Naive thymus-derived CD4-positive, alpha-beta T cell (primary cell): ENCODE data around the gene MATN1. TPM values are rescaled to one million over a fixed set of nuclear protein-coding genes. Genes with fewer than 3 reads are reported as not detected.

Source experiments
- ATAC-seq: fragments of 150-1000 bp; cut with Tn5 transposase; 2 replicates; pipeline ENCODE4 v1.10.0; 2021; ENCODE audit warnings: mild to moderate bottlenecking, moderate library complexity
- CTCF ChIA-PET: fragments of 350-600 bp; sonication (Branson Sonifier 250); formaldehyde crosslinking; loops from one replicate; lab custom pipeline; 2021; ENCODE audit warnings: antibody characterized with exemption; lab: Charles Lee
- POLR2A ChIA-PET: fragments of 350-600 bp; sonication (Branson Sonifier 250); formaldehyde crosslinking; loops from one replicate; lab custom pipeline; 2021; ENCODE audit warnings: antibody characterized with exemption, inconsistent platforms; lab: Charles Lee
- DNase-seq, 9 donors: peaks; one replicate each; pipeline versions ENCODE4 v3.0.0 to v3.0.0-alpha.2; 2020 to 2022; ENCODE audit warnings: mixed read lengths in 1 of 9
- H3K27ac ChIP-seq: one replicate; pipeline ENCODE4 v1.7.0; 2013; ENCODE audit warnings: mild to moderate bottlenecking, low read depth, low read length, moderate library complexity
- H3K27me3 ChIP-seq, 2 donors: one replicate each; pipeline ENCODE4 v1.7.0; 2013; ENCODE audit warnings: low read length in 2 of 2, mild to moderate bottlenecking in 2 of 2, moderate library complexity in 2 of 2; ENCODE audit not compliant: control insufficient read depth in 2 of 2, insufficient read depth in 2 of 2
- H3K36me3 ChIP-seq, 3 experiments: 1 replicate in 2 of 3; 2 replicates in 1 of 3; pipeline ENCODE4 v1.7.0; 2013; ENCODE audit warnings: low read length in 3 of 3, mild to moderate bottlenecking in 3 of 3, moderate library complexity in 1 of 3; ENCODE audit not compliant: insufficient read depth in 3 of 3, control insufficient read depth in 2 of 3
- H3K4me1 ChIP-seq, 2 donors: one replicate each; pipeline ENCODE4 v1.7.0; 2013; ENCODE audit warnings: low read length in 2 of 2, mild to moderate bottlenecking in 2 of 2, moderate library complexity in 1 of 2; ENCODE audit not compliant: control insufficient read depth in 2 of 2, insufficient read depth in 2 of 2
- H3K4me3 ChIP-seq: 2 replicates; pipeline ENCODE4 v1.7.0; 2013; ENCODE audit warnings: mild to moderate bottlenecking, low read length
- H3K9me3 ChIP-seq, 3 experiments: 1 replicate in 2 of 3; 2 replicates in 1 of 3; pipeline ENCODE4 v1.7.0; 2013; ENCODE audit warnings: low read length in 3 of 3; ENCODE audit not compliant: control insufficient read depth in 2 of 3
- H3K27ac Mint-ChIP-seq, 9 donors: one replicate each; pipeline ENCODE4 v1.8.0; 2020 to 2022; ENCODE audit warnings: mixed read lengths in 9 of 9, mild to moderate bottlenecking in 8 of 9, moderate library complexity in 5 of 9, inconsistent platforms in 2 of 9
- H3K27me3 Mint-ChIP-seq, 5 donors: one replicate each; pipeline ENCODE4 v1.8.0; 2021 to 2022; ENCODE audit warnings: mixed read lengths in 5 of 5, mild to moderate bottlenecking in 1 of 5
- H3K36me3 Mint-ChIP-seq, 5 donors: one replicate each; pipeline ENCODE4 v1.8.0; 2020 to 2022; ENCODE audit warnings: mixed read lengths in 5 of 5, mild to moderate bottlenecking in 3 of 5, inconsistent platforms in 1 of 5
- H3K4me1 Mint-ChIP-seq, 7 donors: one replicate each; pipeline ENCODE4 v1.8.0; 2020 to 2022; ENCODE audit warnings: mixed read lengths in 7 of 7, mild to moderate bottlenecking in 3 of 7, inconsistent platforms in 1 of 7
- H3K4me3 Mint-ChIP-seq, 10 donors: one replicate each; pipeline ENCODE4 v1.8.0; 2020 to 2022; ENCODE audit warnings: mild to moderate bottlenecking in 10 of 10, mixed read lengths in 10 of 10, moderate library complexity in 6 of 10, inconsistent platforms in 2 of 10
- H3K9me3 Mint-ChIP-seq, 11 donors: one replicate each; pipeline ENCODE4 v1.8.0; 2020 to 2022; ENCODE audit warnings: mixed read lengths in 11 of 11, mild to moderate bottlenecking in 4 of 11, inconsistent platforms in 1 of 11, moderate library complexity in 1 of 11
- intact Hi-C, 2 donors: fragments of 100-400 bp; cut with micrococcal nuclease; formaldehyde crosslinking; loops; one replicate each; pipeline ENCODE4 v1.15.1; 2023
- polyA plus RNA-seq, 2 donors: library from polyadenylated mRNA; unstranded; fragments of 300-500 nt; fragmentation: Illumina TruSeq; gene quantifications; one replicate each; pipeline ENCODE4 v1.2.3, GENCODE V29; 2021
- total RNA-seq, 6 experiments: library from RNA in 5 of 6; stranded (reverse) in 5 of 6; gene quantifications; 1 replicate in 5 of 6; 2 replicates in 1 of 6; pipeline ENCODE4 v1.2.3 and lab custom pipeline; 2021 to 2026

MATN1 gene
- total and polyA plus RNA-seq, 7 experiments from 2014 or later = 0.08 to 3.6 (median 0.22) TPM; not detected in 2

DNA sequence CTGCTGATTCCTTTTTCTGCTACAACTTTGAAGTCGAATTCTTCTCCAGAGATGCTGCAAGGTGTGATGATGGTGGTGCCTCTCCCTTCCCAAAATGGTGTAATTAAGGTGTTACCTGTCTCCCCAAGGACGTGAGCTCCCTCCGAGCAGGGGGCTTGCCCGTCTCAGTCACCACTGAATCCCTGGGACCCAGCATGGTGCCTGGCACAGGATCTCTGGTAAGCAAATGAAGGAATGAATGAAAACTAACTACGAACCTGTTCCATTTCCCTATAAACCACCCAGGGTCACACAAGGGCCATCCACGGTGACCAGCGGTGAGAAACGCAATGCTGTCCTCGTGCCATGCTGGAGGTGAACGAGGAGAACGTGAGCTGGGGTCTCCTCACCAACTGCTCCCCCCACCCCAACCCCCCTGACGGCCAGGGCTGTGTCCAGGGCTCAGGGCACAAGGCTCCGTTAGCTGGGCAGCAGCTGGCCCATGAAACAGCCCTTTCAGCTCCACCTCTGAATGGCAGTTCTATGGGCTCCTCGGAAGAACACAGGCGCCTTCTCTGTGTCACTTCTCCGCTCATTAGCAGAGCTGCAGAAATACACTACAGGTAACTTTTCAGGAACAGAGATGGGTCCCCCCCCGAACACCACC is 2.2 kb upstream of the MATN1 start:
- H3K9me3 ChIP-seq = no peaks in the 10 kb centered on the region
- intact Hi-C loops = no loop called here
- Mint-ChIP-seq H3K36me3 (peaks cover 0 to 20% (median 3%) of the 10 kb centered on the region in 5 donors), H3K27me3 (no peaks in the 10 kb centered on the region), H3K27ac (peak overlapping the region in 7 of 9 donors; percentile 25 to 80 (median 58)), H3K9me3 (peaks cover 0 to 2% (median 0%) of the 10 kb centered on the region in 11 donors), H3K4me1 (peaks cover 7 to 42% (median 27%) of the 10 kb centered on the region in 7 donors), H3K4me3 (peak overlapping the region in 1 of 10 donors; percentile 12)
- no peaks in the 10 kb centered on the region for H3K27me3 ChIP-seq
- POLR2A ChIA-PET = interaction anchor here (1.6 to 42.4 kb wide), 2 partner anchors 30 to 54 kb away, joined by 7 to 1281 read pairs; partner anchors contain the start of gene LAPTM5
- peaks cover 0 to 68% (median 7%) of the 10 kb centered on the region in 3 experiments for H3K36me3 ChIP-seq
- ATAC-seq (no peak), DNase-seq (no peak)
- H3K4me3 ChIP-seq = no peak overlapping the region
- peaks cover 0 to 23% of the 10 kb centered on the region in 2 donors for H3K4me1 ChIP-seq
- CTCF ChIA-PET = interaction anchor here (0.6 to 6.1 kb wide), 5 partner anchors 17 to 634 kb away, joined by 3 to 55 read pairs (median 6); no protein-coding TSS in a partner anchor
- no peak overlapping the region for H3K27ac ChIP-seq

DNA sequence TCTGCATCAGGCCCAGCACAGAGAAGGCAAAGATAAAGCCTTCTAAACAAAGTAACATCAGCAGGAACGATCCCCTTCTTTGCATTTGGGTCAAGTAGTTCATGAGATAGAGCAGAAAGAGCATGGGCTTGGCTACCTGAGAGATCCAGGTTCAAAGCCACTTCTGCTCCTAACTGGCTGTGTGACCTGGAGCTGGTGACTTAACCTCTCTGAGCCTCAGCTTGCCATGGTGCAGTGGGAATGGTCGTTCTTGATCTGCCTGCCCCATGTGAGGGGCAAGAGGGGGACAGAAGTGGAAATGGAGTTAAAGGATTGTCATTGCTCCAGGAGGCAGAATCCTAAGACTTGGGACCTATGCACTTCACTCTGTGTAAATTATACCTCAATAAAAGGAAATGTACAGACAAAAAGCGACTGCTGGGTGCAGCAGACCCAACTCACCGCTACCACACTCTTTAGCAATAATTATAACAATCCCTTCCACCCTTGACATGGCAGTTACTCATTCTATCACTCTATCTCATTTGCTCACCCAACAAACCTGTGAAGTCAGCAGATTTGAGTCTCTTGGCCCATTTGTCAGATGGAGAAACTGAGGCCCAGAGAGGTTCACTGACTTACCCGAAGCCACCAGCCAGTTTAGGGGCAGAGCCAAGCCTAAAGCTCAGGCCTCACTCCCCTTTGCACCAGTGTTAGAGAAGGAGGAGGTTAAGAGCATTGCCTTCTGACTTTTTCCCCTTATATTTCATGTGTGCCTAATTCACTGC is 1.5 kb upstream of the MATN1 start:
- H3K4me1 Mint-ChIP-seq = peaks cover 11 to 47% (median 34%) of the 10 kb centered on the region in 7 donors

DNA sequence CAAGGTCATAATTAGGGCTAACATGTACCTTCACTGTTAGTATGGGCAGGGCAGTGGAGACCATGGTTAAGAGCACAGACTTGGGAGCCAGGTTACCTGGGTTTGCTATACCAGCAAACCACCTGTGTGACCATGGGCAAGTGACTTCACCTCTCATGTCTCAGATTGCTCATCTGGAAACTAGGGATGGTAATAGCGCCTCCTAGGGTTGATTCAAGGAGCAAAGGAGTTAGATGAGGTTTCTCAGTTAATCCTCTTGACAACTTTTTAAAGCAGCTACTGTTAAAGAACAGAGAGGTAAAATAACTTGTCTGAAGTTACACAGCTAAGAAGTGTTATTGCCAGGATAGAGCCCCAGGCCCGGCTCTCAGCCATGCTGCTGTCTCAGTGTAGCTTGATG is 790 bp upstream of the MATN1 start:
- Histone ChIP-seq H3K4me3 (no peak overlapping the region), H3K4me1 (peaks cover 10 to 37% of the 10 kb centered on the region in 2 donors), H3K36me3 (peaks cover 0 to 63% (median 7%) of the 10 kb centered on the region in 3 experiments), H3K9me3 (no peaks in the 10 kb centered on the region), H3K27me3 (no peaks in the 10 kb centered on the region), H3K27ac (no peak overlapping the region)
- ChIA-PET CTCF (interaction anchor here (0.9 to 6.1 kb wide), 3 partner anchors 19 to 78 kb away, joined by 3 to 55 read pairs (median 6); no protein-coding TSS in a partner anchor), POLR2A (interaction anchor here (0.6 to 42.4 kb wide), 3 partner anchors 31 to 260 kb away, joined by 4 to 1281 read pairs (median 7); partner anchors contain the start of gene LAPTM5)
- ATAC-seq (no peak), DNase-seq (no peak)
- Mint-ChIP-seq H3K9me3 (peaks cover 0 to 2% (median 0%) of the 10 kb centered on the region in 11 donors), H3K27ac (peak overlapping the region in 5 of 9 donors; percentile 25 to 83 (median 69)), H3K27me3 (no peaks in the 10 kb centered on the region), H3K4me3 (no peak overlapping the region), H3K4me1 (peaks cover 16 to 53% (median 40%) of the 10 kb centered on the region in 7 donors), H3K36me3 (peaks cover 0 to 20% (median 3%) of the 10 kb centered on the region in 5 donors)
- intact Hi-C loops = no loop called here

More for the DNA sequence above, 1.5 kb upstream of the MATN1 start:
- peaks cover 0 to 63% (median 7%) of the 10 kb centered on the region in 3 experiments for H3K36me3 ChIP-seq
- POLR2A ChIA-PET = interaction anchor here (1.6 to 42.4 kb wide), 2 partner anchors 30 to 54 kb away, joined by 7 to 1281 read pairs; partner anchors contain the start of gene LAPTM5
- H3K27ac ChIP-seq = no peak overlapping the region
- ATAC-seq (no peak), DNase-seq (no peak)
- H3K9me3 ChIP-seq = no peaks in the 10 kb centered on the region
- H3K27me3 ChIP-seq = no peaks in the 10 kb centered on the region
- intact Hi-C loops = no loop called here
- Mint-ChIP-seq H3K4me3 (no peak overlapping the region), H3K27me3 (no peaks in the 10 kb centered on the region), H3K9me3 (peaks cover 0 to 2% (median 0%) of the 10 kb centered on the region in 11 donors), H3K36me3 (peaks cover 0 to 20% (median 3%) of the 10 kb centered on the region in 5 donors), H3K27ac (peak overlapping the region in 7 of 9 donors; percentile 25 to 80 (median 46))
- CTCF ChIA-PET = interaction anchor here (0.9 to 6.1 kb wide), 5 partner anchors 18 to 77 kb away, joined by 3 to 55 read pairs (median 6); no protein-coding TSS in a partner anchor
- H3K4me1 ChIP-seq = peaks cover 3 to 31% of the 10 kb centered on the region in 2 donors
- no peak overlapping the region for H3K4me3 ChIP-seq

DNA sequence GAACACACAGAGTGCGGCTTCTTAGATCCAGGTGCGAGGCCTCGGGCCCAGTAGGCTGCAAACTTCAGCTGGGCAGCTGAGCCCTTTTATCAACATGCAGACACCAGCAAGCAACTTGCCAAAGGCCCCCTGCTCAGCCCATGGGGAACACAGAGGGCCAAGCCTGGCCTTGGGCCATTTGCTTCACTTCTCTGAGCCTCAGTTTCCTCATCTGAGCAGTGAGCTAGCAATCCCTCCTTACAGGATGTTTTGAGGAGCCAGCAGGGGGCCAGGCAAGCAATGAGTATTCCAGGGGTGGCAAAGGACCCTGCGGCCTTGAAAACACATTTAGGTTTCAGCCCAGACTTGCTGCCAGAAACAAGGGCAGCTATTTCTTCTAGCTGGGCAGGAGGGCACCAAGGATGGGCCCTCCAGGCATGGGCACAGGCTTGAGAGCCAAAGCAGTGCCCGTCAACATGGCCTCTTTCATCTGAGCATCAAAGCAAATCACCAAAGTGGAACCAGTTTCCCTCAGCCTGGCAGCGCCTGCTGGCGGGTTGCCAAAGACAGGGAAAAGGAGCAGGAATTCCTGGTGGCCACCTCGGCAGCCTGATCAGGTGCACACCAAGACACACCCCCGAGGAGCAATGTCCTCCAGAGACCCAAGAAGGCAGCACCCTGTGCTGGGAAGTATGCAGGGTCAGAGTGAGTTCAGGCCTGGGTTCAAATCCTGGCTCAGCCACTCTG is 1.4 kb downstream of the MATN1 start:
- ChIA-PET CTCF (interaction anchor here (1.1 to 5.2 kb wide), 5 partner anchors 22 to 80 kb away, joined by 5 to 149 read pairs (median 52); partner anchors contain the start of gene LAPTM5), POLR2A (interaction anchor here (4.3 to 42.4 kb wide), 3 partner anchors 9 to 57 kb away, joined by 30 to 1281 read pairs (median 72); partner anchors contain the start of gene LAPTM5)
- peak overlapping the region in 2 of 10 donors; percentile 4 to 20 for H3K4me3 Mint-ChIP-seq
- Histone ChIP-seq H3K36me3 (peaks cover 0 to 54% (median 7%) of the 10 kb centered on the region in 3 experiments), H3K27ac (no peak overlapping the region), H3K9me3 (no peaks in the 10 kb centered on the region), H3K4me1 (peaks cover 10 to 37% of the 10 kb centered on the region in 2 donors), H3K4me3 (no peak overlapping the region), H3K27me3 (no peaks in the 10 kb centered on the region)
- H3K27me3 Mint-ChIP-seq = no peaks in the 10 kb centered on the region
- H3K4me1 Mint-ChIP-seq = peaks cover 20 to 62% (median 48%) of the 10 kb centered on the region in 7 donors
- peaks cover 0 to 16% (median 3%) of the 10 kb centered on the region in 5 donors for H3K36me3 Mint-ChIP-seq
- H3K27ac Mint-ChIP-seq = peak overlapping the region in 2 of 9 donors; percentile 36 to 51
- no peak for ATAC-seq
- intact Hi-C loops = no loop called here
- H3K9me3 Mint-ChIP-seq = peaks cover 0 to 3% (median 0%) of the 10 kb centered on the region in 11 donors
- no peak for DNase-seq

DNA sequence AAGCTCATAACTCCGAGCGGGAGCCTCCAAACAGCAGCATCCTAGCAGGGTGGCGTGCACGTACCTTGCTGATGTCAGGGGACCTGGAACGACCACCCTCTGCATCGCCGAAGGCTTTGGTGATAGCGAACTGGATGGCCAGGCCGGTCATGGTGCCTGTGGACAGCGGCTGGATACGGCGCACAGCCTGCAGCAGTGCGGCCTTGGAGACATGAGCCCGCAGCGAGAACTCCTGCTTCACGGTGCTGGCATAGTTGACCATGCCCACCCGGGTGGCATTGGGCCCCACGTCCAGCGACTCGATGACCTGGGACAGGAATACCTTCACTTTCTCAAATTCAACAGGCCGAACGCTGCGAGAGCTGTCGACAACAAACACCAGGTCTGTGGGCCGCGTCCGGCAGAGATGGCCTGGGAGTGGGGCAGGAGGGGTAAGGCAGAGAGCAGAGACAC is 2.0 kb downstream of the MATN1 start:
- H3K27ac Mint-ChIP-seq = peak overlapping the region in 2 of 9 donors; percentile 17 to 36
- peak overlapping the region in 1 of 10 donors; percentile 34 for H3K4me3 Mint-ChIP-seq
- Histone ChIP-seq H3K4me1 (peaks cover 10 to 37% of the 10 kb centered on the region in 2 donors), H3K4me3 (no peak overlapping the region), H3K36me3 (peaks cover 0 to 53% (median 7%) of the 10 kb centered on the region in 3 experiments), H3K9me3 (no peaks in the 10 kb centered on the region), H3K27ac (no peak overlapping the region), H3K27me3 (no peaks in the 10 kb centered on the region)
- ATAC-seq = no peak
- peaks cover 0 to 14% (median under 1%) of the 10 kb centered on the region in 5 donors for H3K36me3 Mint-ChIP-seq
- ChIA-PET POLR2A (interaction anchor here (4.3 to 42.4 kb wide), 3 partner anchors 10 to 57 kb away, joined by 30 to 1281 read pairs (median 72); partner anchors contain the start of gene LAPTM5), CTCF (interaction anchor here (0.7 to 5.2 kb wide), 7 partner anchors 22 to 81 kb away, joined by 3 to 149 read pairs (median 19); partner anchors contain the start of gene LAPTM5)
- no peaks in the 10 kb centered on the region for H3K27me3 Mint-ChIP-seq
- intact Hi-C loops = no loop called here
- H3K4me1 Mint-ChIP-seq = peaks cover 21 to 64% (median 50%) of the 10 kb centered on the region in 7 donors
- H3K9me3 Mint-ChIP-seq = peaks cover 0 to 3% (median 0%) of the 10 kb centered on the region in 11 donors
- DNase-seq = no peak
